Stimulated activated CD4-positive, alpha-beta T cell treated with anti-CD3 and anti-CD28 coated beads, Interleukin-12 subunit alpha, Interleukin-12 subunit beta, amount 100 ng/mL, for 24 hours (primary cell): ENCODE data around the gene ASPSCR1.
"Not testable (repeated sequence)": the region's sequence is repeated elsewhere in the genome, so short reads cannot be mapped to it uniquely, and the experiment has no call there.

Source experiments
- DNase-seq, 2 experiments: peaks; one replicate each; pipeline ENCODE4 v3.0.0-alpha.2; 2020; ENCODE audit warnings: low read depth in 2 of 2

The ASPSCR1 gene

GRCh38 chr17:81981511-81981910, 4.1 kb downstream of the ASPSCR1 start:
- not testable (repeated sequence) for DNase-seq

GRCh38 chr17:81983011-81983638, 5.7 kb downstream of the ASPSCR1 start:
- no peak for DNase-seq

- no peak for DNase-seq
Measured at GRCh38 chr17:81983639-81984373, 6.4 kb downstream of the ASPSCR1 start.

GRCh38 chr17:81984773-81985410, 7.5 kb downstream of the ASPSCR1 start:
- DNase-seq: no peak

GRCh38 chr17:81986606-81987005, 9.2 kb downstream of the ASPSCR1 start:
- DNase-seq: no peak

GRCh38 chr17:81987161-81987770, 9.8 kb downstream of the ASPSCR1 start:
- DNase-seq: no peak

GRCh38 chr17:81990836-81991683, 13.6 kb downstream of the ASPSCR1 start:
- DNase-seq: no peak

GRCh38 chr17:81991684-81992305, 14.4 kb downstream of the ASPSCR1 start:
- no peak for DNase-seq

GRCh38 chr17:81992306-81993102, 15.1 kb downstream of the ASPSCR1 start:
- no peak for DNase-seq

- no peak for DNase-seq
Measured at GRCh38 chr17:81993729-81994592, 16.5 kb downstream of the ASPSCR1 start.

GRCh38 chr17:81994593-81995462, 17.4 kb downstream of the ASPSCR1 start:
- no peak for DNase-seq

GRCh38 chr17:81995463-81996231, 18.2 kb downstream of the ASPSCR1 start:
- DNase-seq: no peak

GRCh38 chr17:81996232-81996756, 18.9 kb downstream of the ASPSCR1 start:
- no peak for DNase-seq

GRCh38 chr17:81996757-81997441, 19.5 kb downstream of the ASPSCR1 start:
- DNase-seq: no peak

GRCh38 chr17:81998212-81998611, 20.8 kb downstream of the ASPSCR1 start:
- no peak for DNase-seq

- no peak for DNase-seq
Measured at GRCh38 chr17:81998691-81999438, 21.4 kb downstream of the ASPSCR1 start.
